ENCODE measurements around the gene KCNH2.
"Not testable (repeated sequence)": the region's sequence is repeated elsewhere in the genome, so short reads cannot be mapped to it uniquely, and the experiment has no call there.

KCNH2 gene

DNA sequence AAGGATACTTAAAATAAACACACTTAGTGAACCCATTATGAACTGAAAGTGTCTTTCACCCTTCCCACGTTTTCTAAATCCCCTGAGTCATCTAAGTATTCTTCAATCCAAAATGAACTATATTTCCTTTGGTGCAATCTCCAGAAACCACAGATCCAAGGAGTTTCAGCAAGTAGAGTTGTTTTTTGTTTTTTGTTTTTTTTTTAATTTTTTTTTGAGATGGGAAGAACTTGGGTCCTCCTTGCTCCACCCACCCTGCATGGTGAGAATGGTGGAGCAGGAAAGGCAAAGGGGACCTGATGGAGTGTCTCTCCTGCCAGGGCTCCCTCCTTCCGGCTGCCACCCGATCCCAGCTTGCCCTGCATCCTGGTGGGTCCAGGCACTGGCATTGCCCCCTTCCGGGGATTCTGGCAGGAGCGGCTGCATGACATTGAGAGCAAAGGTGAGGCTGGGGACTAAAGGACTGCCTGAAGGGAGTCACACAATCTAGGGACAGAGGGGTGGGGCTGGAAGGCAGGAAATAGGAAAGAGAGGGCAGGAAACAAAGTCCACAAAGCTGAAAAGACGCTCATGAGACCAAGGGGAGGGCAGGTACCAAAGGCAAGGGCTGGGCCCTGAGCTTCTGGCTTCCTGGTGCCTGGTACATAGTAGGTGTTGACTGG, 34.0 kb upstream of the KCNH2 start:
- DNase-seq, result no peak

DNA sequence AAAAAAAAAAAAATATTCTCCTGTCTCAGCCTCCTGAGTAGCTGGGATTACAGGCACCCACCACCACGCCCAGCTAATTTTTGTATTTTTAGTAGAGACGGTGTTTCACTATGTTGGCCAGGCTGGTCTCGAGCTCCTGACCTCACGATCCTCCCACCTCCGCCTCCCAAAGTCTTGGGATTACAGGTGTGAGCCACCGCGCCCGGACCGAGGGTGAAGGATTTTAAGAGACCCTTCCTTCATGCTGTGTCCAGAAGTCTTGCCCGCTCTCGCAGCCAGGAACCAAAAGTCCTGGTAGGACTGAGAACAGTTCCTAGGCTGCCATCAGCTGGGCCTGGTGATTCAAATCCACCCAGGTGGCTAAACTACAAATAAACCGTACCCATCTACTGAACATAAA, 33.5 kb upstream of the KCNH2 start:
- DNase-seq, result not testable (repeated sequence)

DNA sequence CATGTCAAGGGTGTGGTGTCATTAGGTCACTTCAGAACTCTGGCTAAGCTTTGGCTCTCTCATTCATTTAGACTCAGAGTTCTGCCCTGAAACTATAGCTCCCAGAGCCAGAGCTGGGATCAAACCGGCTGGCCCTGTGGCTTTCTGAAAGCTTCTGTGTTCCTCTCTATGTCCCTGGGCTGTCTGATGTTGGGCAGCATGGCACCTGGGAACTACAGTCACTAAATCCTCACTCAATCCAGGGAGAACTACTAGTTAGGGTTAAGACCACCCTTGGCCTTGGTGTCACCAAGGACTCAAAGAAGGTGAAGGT, 32.9 kb upstream of the KCNH2 start:
- DNase-seq, result no peak

DNA sequence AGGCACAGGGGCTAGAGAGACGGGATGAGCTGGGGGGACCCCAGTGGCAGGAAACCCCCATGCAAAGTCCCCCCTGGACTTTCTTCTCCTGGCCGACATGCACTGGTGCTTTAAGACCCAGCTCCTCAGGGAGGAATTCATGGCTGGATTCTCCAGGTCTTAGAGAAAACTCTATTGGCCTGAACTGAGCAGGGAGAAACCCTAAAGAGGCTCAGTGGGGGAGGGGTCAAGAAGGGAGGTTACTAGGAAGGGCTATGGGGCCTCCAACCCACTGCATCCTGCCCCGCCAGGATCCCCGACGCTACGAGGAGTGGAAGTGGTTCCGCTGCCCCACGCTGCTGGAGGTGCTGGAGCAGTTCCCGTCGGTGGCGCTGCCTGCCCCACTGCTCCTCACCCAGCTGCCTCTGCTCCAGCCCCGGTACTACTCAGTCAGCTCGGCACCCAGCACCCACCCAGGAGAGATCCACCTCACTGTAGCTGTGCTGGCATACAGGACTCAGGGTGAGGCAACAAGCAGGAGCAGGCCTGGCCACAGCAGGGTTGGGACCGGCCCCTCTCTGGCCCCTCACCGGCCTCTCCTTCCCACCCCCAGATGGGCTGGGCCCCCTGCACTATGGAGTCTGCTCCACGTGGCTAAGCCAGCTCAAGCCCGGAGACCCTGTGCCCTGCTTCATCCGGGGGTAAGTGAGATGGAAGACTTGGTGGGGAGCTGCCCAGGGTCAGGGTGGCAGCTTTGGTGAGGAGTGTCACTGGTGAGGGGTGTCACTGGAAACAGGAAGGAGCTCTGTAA, 32.4 kb upstream of the KCNH2 start:
- no peak for DNase-seq

DNA sequence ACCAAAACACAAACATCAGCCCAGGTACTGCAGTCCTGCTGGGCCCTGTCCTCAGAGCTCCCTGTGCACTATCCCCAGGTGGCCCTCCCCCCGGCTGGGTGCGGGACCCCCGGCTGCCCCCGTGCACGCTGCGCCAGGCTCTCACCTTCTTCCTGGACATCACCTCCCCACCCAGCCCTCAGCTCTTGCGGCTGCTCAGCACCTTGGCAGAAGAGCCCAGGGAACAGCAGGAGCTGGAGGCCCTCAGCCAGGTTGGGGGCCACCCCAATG, 31.9 kb upstream of the KCNH2 start:
- DNase-seq, result no peak

DNA sequence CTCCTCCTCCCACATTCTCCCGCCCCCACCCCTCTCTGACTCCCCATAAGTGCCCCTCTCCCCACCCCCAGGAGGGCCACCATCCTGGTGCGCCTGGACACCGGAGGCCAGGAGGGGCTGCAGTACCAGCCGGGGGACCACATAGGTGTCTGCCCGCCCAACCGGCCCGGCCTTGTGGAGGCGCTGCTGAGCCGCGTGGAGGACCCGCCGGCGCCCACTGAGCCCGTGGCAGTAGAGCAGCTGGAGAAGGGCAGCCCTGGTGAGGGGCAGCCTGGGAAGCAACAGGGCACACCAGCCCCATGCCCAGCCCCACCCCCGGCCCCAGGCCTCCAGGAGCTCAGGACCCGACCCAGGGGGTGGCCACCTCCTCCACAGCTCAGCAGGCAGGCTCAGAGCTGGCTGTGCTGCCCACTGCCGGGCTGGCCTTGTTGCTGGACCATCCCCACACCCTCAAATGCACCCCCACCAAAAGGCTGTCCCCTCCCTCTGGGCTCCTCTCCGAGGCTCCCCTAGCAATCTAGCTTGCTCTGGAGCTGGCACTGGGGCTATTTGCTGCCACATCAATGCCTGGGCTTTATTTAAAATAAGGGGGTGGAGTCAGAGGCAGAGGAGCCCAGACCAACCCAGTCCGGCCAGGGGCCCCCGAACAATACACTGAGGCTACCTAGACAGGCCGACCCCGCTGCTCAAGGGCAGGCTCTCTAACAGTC, 31.4 kb upstream of the KCNH2 start:
- no peak for DNase-seq

DNA sequence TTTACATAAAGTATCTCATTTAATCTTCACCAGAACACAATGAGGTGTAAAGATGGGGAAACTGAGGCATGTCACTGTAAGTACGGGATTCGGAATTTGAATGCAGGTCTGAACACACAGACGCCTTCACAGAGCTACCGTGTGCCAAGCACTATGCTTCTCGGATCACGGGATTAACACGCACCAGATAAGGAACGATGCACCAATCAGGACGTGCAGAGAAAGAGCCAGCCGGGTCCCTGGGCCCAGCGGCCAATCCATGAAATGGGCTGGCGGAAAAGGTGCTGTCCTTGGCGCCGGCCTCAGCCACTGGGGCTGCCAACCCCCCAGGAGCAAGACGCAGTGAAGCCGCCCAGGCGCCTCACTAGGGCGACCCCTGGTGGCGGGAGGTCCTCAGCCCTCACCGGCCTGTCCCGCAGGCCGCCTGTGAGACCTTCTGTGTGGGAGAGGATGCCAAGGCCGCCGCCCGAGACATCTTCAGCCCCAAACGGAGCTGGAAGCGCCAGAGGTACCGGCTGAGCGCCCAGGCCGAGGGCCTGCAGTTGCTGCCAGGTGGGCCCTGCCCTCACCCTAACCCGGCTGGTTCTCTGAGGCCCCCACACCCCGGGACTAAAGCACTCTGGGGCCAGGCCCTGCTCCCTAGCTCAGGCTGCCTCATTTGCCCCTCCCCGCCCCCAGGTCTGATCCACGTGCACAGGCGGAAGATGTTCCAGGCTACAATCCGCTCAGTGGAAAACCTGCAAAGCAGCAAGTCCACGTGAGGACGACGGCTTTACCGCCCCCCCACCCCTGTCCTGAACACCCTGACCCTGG, 30.6 kb upstream of the KCNH2 start:
- DNase-seq, result peak; percentile 98

DNA sequence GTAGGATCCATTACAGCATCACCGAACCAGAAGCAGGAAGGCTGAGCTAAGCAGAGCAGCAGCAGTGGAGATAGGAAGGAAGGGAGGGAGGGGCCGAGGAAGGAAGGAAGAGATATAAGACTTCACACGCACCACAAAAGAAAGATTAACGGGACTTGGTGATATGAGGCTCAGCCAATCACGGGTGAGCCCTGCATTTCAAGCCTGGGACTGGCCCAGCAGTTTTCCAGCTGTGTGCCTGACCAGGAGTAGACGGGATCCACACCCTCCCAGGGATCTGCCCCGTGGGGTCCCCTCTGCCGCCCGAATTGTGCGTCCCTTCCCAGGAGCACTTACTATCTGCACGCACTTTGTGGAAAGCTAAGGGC, 30.0 kb upstream of the KCNH2 start:
- DNase-seq, result no peak

DNA sequence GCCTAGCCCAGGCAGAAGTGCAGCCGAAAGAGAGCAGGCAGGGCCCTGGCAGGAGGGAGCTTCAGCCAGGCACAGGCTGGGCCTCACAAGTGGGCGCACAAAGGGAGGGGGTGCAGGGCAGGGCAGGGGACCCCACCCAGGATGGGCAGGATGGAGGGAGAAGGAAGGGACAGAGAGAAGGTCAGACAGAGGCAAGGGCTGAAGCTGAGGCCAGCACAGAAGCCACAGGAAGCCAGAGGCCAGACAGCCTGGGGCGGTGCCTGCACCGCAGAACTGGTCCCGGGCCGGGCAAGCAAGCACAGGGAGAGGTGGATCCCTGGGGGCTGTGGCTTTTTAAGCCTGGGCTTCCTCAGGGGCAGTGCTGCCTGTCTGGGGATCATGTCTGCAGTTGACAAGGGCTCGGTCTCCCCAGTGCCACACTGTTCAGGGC, 29.4 kb upstream of the KCNH2 start:
- DNase-seq, result no peak

DNA sequence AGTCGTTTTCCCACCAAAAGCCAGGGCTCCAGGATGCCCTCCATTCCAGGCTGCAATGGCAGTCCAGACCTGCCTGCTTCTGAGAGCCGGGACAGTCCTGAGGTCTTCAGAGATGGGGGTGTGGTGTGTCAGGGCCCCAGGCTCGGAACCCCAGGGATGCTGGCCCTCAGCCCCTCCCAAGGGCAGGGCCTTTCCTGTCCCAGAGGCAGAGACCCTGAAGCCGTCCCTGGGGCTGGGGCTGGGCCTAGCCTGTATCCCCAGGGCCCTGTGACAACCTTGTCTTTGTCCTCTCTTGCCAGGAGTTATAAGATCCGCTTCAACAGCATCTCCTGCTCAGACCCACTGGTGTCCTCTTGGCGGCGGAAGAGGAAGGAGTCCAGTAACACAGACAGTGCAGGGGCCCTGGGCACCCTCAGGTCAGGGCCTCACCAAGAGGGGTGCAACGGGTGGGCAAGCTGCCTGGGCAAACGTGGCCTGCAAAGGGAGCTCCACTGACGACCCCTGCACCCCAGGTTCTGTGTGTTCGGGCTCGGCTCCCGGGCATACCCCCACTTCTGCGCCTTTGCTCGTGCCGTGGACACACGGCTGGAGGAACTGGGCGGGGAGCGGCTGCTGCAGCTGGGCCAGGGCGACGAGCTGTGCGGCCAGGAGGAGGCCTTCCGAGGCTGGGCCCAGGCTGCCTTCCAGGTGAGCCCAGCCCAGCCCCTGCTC, 28.6 kb upstream of the KCNH2 start:
- DNase-seq, result no peak

DNA sequence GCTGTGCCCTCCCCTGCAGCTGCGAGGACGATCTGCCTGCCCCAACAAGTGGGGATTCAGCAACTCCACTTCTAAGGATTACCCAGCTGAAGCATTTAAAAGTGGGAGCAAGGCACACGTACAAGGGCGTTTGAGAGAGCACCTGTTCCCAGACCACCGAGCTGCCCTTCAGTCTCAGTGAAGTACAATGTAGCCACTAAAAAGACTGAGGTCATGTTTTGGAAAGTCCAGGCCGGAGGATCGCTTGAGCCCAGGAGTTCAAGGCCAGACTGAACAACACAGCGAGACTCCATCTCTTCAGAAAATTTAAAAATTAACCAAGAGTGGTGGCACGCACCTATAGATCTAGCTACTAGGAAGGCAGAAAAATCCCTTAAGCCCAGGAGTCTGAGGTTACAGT, 27.4 kb upstream of the KCNH2 start:
- no peak for DNase-seq

DNA sequence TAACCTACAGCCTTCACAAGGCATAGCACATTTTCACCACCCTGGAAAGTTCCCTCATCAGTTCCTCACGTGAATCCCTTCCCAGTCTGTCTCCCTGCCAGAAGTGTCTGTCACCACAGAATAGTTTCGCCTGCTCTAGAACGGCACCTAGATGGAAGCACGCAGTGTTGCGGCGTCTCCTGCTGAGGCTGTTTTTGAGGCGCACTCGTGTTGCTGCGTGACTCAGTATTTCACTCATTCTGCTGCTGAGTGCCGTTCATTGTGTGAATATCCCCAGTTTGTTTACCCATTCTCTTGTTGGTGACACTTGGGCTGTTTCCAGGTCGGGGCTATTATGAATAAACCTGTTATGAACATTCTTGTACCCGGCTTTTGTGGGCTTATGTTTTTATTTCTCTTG, 25.5 kb upstream of the KCNH2 start:
- DNase-seq, result no peak

DNA sequence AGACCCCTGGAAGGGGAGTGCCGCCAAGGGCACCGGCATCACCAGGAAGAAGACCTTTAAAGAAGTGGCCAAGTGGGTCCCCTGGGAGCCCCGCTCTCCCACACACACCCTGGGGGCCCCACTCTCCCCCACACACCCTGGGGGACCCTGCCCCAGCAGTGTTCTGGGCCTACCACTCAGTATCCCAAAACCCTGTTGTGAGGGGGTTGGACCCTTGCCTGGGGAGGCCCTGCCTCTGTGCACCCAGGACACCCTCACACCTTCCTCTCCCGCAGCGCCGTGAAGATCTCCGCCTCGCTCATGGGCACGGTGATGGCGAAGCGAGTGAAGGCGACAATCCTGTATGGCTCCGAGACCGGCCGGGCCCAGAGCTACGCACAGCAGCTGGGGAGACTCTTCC, 23.4 kb upstream of the KCNH2 start:
- no peak for DNase-seq

DNA sequence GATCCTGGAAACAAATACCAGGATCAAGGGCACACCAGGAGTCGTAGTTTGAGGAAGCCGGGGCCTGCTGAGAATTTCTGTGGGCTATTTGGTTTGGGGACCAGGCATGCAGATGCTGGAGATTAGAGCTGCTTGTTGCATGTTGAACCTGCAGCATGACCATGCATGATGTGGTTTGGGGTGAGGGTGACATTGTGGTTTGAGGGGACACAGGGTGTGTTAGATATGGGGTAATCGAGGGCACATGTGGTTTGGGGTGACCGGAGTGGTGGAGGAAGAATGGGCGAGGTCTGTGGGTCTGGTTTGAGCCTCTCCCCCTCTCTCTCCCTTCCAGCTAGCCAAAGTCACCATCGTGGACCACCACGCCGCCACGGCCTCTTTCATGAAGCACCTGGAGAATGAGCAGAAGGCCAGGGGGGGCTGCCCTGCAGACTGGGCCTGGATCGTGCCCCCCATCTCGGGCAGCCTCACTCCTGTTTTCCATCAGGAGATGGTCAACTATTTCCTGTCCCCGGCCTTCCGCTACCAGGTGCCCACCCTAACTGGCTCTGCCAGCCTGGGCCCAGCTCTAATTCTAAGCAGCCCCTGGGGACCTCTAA, 22.9 kb upstream of the KCNH2 start:
- DNase-seq, result no peak

DNA sequence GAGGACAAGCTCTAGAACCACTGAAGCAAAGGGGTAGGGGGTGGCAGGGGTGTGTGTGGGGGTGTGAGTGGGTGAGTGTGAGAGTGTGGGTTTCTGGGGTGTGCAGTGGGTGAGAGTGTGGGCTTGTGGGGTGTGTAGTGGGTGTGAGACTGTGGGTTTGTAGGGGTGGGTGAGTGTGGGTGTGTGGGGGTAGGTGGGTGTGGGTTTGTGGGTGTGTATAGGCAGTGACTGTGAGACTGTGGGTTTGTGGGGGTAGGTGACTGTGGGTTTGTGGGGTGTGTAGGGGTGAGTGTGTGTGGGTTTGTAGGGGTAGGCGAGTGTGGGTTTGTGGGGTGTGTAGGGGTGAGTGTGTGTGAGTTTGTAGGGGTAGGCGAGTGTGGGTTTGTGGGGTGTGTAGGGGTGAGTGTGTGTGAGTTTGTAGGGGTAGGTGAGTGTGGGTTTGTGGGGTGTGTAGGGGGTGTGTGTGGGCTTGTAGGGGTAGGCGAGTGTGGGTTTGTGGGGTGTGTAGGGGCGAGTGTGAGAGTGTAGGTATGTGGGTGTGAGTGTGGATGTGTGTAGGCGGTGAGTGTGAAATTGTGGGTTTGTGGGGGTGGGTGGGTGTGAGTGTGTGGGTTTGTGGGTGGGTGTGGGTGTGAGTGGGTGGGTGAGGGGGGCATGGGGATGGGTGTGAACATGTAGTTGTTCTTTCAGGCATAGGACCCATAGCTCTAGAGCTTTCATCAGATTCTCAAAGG, 21.5 kb upstream of the KCNH2 start:
- DNase-seq, result no peak

DNA sequence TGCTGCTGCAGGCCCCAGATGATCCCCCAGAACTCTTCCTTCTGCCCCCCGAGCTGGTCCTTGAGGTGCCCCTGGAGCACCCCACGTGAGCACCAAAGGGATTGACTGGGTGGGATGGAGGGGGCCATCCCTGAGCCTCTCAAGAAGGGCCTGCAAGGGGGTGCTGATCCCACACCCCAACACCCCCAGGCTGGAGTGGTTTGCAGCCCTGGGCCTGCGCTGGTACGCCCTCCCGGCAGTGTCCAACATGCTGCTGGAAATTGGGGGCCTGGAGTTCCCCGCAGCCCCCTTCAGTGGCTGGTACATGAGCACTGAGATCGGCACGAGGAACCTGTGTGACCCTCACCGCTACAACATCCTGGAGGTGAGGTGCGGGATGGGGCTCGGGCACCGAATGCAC, 20.9 kb upstream of the KCNH2 start:
- DNase-seq, result no peak

DNA sequence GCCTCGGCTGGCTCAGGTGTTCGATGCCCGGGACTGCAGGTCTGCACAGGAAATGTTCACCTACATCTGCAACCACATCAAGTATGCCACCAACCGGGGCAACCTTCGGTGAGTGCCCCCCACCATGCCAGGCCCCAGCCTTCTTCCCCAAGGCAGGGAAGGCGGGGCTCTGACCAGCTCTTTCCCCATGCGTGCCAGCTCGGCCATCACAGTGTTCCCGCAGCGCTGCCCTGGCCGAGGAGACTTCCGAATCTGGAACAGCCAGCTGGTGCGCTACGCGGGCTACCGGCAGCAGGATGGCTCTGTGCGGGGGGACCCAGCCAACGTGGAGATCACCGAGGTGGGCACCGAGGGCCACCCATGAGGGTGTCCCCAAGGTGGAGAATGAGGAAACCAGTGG, 20.2 kb upstream of the KCNH2 start:
- no peak for DNase-seq

DNA sequence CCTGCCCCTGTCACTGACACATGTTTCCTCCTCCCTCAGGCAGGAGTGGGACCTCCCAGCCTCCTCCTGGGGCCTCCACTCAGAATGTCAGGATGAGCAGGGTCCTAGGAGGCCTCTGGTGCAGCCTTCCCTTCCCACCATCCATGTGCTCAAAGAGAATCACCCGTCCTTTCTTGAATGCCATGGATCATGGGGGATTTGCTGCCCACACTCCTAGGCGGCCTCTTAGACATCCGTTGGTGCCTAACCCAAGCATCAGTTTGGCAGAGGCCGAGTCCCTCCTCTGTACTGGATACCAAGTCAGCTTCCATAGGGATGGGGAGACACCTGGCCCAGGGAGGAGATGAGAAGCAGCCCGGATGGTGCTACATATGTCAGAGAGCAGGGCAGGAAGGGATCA, 19.7 kb upstream of the KCNH2 start:
- DNase-seq, result no peak

DNA sequence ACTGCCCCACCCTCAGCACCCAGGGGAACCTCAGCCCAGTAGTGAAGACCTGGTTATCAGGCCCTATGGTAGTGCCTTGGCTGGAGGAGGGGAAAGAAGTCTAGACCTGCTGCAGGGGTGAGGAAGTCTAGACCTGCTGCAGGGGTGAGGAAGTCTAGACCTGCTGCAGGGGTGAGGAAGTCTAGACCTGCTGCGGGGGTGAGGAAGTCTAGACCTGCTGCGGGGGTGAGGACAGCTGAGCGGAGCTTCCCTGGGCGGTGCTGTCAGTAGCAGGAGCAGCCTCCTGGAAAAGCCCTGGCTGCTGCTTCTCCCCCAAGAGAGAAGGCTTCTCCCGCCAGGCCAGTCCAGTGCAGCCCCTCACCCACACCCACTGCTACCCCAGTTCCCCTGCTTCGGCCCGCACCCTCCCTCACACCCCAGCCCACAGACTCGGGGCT, 19.0 kb upstream of the KCNH2 start:
- no peak for DNase-seq

DNA sequence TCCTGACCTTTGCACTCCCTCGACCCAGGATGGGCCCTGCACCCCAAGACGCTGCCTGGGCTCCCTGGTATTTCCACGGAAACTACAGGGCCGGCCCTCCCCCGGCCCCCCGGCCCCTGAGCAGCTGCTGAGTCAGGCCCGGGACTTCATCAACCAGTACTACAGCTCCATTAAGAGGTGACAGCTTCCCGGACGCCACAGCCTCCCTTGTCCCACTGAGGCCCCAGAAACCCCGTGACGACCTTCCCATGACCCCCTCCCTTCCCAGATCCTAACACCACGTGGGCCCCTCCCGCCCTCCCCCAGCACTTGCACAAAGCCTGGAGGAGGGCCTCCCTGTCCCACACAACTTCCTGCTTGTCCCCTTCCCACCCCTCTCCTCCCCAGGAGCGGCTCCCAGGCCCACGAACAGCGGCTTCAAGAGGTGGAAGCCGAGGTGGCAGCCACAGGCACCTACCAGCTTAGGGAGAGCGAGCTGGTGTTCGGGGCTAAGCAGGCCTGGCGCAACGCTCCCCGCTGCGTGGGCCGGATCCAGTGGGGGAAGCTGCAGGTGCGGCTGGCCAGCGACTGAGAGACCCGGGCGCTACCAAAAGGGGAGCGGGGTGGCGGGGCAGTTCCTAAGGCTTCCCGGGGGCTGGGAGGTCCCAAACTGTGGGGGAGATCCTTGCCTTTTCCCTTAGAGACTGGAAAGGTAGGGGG, 18.4 kb upstream of the KCNH2 start:
- DNase-seq, result no peak

DNA sequence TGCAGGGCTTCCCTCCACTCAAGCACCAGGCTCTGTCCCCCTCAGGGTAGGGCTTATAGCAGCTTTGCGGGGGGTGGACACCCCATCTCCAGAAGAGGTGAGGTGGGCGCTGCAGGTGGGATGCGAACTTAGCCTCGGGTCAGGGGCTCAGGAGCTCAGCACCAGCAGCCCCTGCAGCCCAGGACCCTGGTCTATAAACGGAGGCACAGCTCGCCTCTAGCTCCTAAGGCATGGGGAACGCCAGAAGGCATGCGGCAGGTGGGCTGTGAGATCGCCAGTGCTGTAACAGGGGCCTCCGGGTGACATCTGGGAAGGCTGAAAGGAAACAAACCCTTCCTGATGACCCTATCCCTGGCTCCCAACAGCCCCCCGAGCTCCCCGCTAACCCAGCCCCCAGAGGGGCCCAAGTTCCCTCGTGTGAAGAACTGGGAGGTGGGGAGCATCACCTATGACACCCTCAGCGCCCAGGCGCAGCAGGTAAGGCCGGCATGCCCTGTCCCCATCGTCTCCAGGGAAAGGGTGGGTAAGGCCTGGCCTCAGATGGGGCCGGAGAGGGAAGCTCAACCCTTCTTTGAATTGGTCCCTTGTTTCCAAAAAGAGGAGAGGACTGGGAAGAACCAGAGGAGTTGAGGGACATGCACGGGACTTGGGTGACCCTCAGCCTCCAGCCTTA, 16.9 kb upstream of the KCNH2 start:
- no peak for DNase-seq

Data from activated CD8-positive, alpha-beta memory T cell treated with anti-CD3 and anti-CD28 coated beads, Interleukin-2, amount 50 U/mL, for 48 hours (primary cell).